ENCODE measurements around the gene SAMSN1.

DNA sequence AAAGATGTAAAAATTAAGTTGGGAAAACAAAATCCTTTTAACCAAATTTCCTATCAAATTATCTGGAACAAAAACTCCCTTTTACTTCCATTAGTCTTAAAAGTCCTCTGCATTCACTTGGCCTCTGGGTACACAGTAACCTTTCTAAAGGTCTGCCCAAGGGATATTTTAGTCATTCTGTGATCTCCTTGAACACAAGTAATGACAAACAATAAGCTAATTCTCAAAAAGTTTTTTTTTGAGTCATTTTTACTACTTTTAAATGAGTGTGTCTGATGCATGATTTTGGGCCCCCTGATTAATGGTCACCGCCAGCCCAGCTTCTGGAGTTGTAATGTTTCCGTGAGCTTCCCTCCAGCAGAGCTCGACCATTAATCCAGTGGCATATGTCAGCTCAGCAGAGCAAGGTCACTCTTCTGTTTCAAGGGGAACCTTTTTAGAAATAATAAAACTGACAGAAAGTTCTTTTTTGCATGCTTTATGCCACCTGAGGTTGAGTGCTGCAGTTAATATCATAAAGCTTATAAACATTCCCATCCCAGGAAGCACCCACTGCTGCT, 14.3 kb downstream of the SAMSN1 start:
- TF ChIP-seq GATA3 (IDR thresholded peaks at IDR 0.05; ENCODE audit: low read depth, low read length) (no peak), GATA2 (IDR thresholded peaks at IDR 0.05; ENCODE audit: low read depth, low read length) (no peak)
